Measurements from ENCODE around the gene LRTM1.

DNA sequence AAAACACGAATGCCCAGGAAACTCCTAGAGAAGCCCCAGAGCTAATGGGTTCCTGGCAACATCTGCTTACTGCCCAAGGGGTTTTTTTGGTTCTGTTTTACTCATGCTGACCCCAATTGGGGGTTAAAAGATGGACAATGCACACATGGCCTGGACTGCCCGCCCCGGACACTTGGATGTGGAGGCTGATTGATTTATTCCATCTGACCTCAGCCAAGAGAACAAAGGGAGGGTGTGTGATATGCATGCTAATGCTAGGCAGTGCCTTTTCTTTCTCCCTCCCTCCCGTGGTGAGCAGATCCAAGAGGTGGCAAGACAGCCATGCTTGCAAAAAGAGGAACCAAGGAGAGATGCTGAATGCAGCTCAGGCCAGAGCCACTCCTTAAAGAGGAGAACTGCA lies 3.3 kb upstream of the LRTM1 start:
- TF ChIP-seq POLR2A (IDR thresholded peaks at IDR 0.05; ENCODE audit: low read depth, low read length), result no peak
- TF ChIP-seq, protein P1, sequence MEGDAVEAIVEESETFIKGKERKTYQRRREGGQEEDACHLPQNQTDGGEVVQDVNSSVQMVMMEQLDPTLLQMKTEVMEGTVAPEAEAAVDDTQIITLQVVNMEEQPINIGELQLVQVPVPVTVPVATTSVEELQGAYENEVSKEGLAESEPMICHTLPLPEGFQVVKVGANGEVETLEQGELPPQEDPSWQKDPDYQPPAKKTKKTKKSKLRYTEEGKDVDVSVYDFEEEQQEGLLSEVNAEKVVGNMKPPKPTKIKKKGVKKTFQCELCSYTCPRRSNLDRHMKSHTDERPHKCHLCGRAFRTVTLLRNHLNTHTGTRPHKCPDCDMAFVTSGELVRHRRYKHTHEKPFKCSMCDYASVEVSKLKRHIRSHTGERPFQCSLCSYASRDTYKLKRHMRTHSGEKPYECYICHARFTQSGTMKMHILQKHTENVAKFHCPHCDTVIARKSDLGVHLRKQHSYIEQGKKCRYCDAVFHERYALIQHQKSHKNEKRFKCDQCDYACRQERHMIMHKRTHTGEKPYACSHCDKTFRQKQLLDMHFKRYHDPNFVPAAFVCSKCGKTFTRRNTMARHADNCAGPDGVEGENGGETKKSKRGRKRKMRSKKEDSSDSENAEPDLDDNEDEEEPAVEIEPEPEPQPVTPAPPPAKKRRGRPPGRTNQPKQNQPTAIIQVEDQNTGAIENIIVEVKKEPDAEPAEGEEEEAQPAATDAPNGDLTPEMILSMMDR (IDR thresholded peaks at IDR 0.05; ENCODE audit: extremely low read depth in 1 of 2, insufficient read depth in 1 of 2, low read depth in 1 of 2, low read length in 2 of 2), result no peak
- TF ChIP-seq POLR2AphosphoS5 (IDR thresholded peaks at IDR 0.05; ENCODE audit: insufficient read depth, low read depth, low read length), result no peak
- no peak for TF ChIP-seq EZH2 (IDR thresholded peaks at IDR 0.05; ENCODE audit: borderline replicate concordance, low read depth, low read length, severe bottlenecking)
- no peak for TF ChIP-seq MAX (IDR thresholded peaks at IDR 0.05; ENCODE audit: insufficient read depth, insufficient read length)
- no peak for TF ChIP-seq MYC (IDR thresholded peaks at IDR 0.05; ENCODE audit: low read depth, low read length)
- no peak for TF ChIP-seq JUN (IDR thresholded peaks at IDR 0.05; ENCODE audit: borderline replicate concordance, insufficient read depth, insufficient read length, low read depth)
- TF ChIP-seq GATA2 (IDR thresholded peaks at IDR 0.05; ENCODE audit: insufficient read depth, insufficient read length, low read depth, low read length), result no peak
- no peak for TF ChIP-seq FOS (IDR thresholded peaks at IDR 0.05; ENCODE audit: borderline replicate concordance, insufficient read depth, low read length)
